ENCODE measurements around the gene IFI35. TPM values are rescaled to one million over a fixed set of nuclear protein-coding genes. Genes with fewer than 3 reads are reported as not detected.
A peak's percentile ranks its signal among the peaks of the same experiment; 100 is the strongest.

The IFI35 gene
- polyA plus RNA-seq, 2 of the 4 experiments (the other 2 are of a cell fraction) = 10.8 to 20.2 TPM

DNA sequence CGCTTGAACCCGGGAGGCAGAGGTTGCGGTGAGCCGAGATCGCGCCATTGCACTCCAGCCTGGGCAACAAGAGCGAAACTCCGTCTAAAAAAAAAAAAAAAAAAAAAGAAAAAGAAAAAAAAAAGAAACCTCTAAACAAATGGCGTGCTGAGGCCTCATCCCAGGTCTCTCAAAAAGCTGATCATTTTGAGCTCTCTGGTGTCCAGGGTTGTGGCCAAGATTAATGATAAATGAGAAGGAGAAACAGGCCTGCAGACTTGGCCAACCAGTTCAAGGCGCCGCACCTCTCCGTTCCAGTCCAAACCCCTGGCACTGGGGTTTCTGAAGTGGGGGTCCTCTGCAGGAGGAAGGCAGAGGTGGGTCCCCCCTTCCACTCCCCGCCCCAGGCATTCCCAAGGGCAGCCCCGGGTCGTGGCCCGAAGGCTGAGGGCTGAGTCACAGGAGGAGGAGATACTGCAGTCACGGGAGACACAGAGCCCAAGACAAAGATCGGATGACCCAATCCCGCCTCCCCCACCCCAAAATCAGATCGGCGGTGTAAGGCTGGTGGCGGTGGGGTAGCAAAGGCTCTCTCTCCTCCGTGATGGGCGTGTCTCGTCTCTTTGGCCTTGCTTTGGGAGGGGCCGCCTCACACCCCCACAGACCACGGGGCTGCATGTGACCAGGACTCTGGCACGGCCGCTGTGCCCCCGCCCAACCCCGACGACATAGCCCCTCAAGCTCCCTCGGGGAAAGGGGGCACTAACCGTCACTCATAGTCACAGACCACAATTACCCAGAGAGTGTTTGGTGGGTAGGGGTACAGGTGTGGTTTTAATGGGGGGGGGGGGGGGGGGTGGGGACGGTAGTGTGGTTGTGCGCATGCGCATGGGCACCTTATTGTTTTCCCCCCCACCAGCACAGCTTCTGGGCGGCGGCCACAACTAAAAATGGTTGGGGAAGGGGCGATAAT, 14.5 kb downstream of the IFI35 start:
- CTCF ChIA-PET = interaction anchor here (0.6 to 3.1 kb wide), 7 partner anchors 8 to 551 kb away, joined by 3 to 11 read pairs (median 7); partner anchors contain the start of gene RPL27
- Histone ChIP-seq H3K4me2 (peak overlapping the region; percentile 98), H3K27ac (peak overlapping the region; percentile 91 to 92), H3K4me1 (peaks cover 29% of the 10 kb centered on the region), H3K9me3 (no peaks in the 10 kb centered on the region), H3K4me3 (peak overlapping the region; percentile 69)
- WGBS (ENCODE audit: missing lambda C conversion rate) = 24% methylated on average over 39 of the region's 40 CpGs
- peak; percentile 49 to 58 for ATAC-seq
- no peak for FAIRE-seq
- POLR2A ChIA-PET = interaction anchor here (0.8 to 6.0 kb wide), 5 partner anchors 14 to 311 kb away, joined by 3 to 40 read pairs (median 7); partner anchors contain the start of genes IFI35 and RPL27
- peak; percentile 70 to 89 for DNase-seq (ENCODE audit: low read depth in 1 of 2, low spot score in 1 of 2)
- TF ChIP-seq GATA3 (IDR thresholded peaks at IDR 0.05; ENCODE audit: borderline replicate concordance) = no peak
- no peak for TF ChIP-seq ZNF302 (CRISPR knock-in tag; IDR thresholded peaks at IDR 0.05)
- no peak for TF ChIP-seq KDM5A (IDR thresholded peaks at IDR 0.05)
- TF ChIP-seq, protein P1, sequence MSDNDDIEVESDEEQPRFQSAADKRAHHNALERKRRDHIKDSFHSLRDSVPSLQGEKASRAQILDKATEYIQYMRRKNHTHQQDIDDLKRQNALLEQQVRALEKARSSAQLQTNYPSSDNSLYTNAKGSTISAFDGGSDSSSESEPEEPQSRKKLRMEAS (IDR thresholded peaks at IDR 0.05) = peak; percentile 55; the same call in 1 of the 2 replicates
- TF ChIP-seq, protein P2, sequence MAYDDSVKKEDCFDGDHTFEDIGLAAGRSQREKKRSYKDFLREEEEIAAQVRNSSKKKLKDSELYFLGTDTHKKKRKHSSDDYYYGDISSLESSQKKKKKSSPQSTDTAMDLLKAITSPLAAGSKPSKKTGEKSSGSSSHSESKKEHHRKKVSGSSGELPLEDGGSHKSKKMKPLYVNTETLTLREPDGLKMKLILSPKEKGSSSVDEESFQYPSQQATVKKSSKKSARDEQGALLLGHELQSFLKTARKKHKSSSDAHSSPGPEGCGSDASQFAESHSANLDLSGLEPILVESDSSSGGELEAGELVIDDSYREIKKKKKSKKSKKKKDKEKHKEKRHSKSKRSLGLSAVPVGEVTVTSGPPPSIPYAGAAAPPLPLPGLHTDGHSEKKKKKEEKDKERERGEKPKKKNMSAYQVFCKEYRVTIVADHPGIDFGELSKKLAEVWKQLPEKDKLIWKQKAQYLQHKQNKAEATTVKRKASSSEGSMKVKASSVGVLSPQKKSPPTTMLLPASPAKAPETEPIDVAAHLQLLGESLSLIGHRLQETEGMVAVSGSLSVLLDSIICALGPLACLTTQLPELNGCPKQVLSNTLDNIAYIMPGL (CRISPR knock-in tag; IDR thresholded peaks at IDR 0.05; ENCODE audit: borderline replicate concordance) = no peak
- TF ChIP-seq, protein P3, sequence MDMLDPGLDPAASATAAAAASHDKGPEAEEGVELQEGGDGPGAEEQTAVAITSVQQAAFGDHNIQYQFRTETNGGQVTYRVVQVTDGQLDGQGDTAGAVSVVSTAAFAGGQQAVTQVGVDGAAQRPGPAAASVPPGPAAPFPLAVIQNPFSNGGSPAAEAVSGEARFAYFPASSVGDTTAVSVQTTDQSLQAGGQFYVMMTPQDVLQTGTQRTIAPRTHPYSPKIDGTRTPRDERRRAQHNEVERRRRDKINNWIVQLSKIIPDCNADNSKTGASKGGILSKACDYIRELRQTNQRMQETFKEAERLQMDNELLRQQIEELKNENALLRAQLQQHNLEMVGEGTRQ (IDR thresholded peaks at IDR 0.05) = peak; percentile 72
- TF ChIP-seq, protein P4, sequence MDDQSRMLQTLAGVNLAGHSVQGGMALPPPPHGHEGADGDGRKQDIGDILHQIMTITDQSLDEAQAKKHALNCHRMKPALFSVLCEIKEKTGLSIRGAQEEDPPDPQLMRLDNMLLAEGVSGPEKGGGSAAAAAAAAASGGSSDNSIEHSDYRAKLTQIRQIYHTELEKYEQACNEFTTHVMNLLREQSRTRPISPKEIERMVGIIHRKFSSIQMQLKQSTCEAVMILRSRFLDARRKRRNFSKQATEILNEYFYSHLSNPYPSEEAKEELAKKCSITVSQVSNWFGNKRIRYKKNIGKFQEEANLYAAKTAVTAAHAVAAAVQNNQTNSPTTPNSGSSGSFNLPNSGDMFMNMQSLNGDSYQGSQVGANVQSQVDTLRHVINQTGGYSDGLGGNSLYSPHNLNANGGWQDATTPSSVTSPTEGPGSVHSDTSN (IDR thresholded peaks at IDR 0.05) = no peak
- TF ChIP-seq TFCP2L1 (CRISPR knock-in tag; IDR thresholded peaks at IDR 0.05) = no peak
- no peak for TF ChIP-seq JUNB (IDR thresholded peaks at IDR 0.05)
- TF ChIP-seq SREBF2 (IDR thresholded peaks at IDR 0.05) = no peak
- TF ChIP-seq POLR2AphosphoS2 (conservative IDR thresholded peaks at IDR 0.05; ENCODE audit: low read length) = no peak
- TF ChIP-seq, protein P5, sequence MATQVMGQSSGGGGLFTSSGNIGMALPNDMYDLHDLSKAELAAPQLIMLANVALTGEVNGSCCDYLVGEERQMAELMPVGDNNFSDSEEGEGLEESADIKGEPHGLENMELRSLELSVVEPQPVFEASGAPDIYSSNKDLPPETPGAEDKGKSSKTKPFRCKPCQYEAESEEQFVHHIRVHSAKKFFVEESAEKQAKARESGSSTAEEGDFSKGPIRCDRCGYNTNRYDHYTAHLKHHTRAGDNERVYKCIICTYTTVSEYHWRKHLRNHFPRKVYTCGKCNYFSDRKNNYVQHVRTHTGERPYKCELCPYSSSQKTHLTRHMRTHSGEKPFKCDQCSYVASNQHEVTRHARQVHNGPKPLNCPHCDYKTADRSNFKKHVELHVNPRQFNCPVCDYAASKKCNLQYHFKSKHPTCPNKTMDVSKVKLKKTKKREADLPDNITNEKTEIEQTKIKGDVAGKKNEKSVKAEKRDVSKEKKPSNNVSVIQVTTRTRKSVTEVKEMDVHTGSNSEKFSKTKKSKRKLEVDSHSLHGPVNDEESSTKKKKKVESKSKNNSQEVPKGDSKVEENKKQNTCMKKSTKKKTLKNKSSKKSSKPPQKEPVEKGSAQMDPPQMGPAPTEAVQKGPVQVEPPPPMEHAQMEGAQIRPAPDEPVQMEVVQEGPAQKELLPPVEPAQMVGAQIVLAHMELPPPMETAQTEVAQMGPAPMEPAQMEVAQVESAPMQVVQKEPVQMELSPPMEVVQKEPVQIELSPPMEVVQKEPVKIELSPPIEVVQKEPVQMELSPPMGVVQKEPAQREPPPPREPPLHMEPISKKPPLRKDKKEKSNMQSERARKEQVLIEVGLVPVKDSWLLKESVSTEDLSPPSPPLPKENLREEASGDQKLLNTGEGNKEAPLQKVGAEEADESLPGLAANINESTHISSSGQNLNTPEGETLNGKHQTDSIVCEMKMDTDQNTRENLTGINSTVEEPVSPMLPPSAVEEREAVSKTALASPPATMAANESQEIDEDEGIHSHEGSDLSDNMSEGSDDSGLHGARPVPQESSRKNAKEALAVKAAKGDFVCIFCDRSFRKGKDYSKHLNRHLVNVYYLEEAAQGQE (IDR thresholded peaks at IDR 0.05) = no peak
- no peak for TF ChIP-seq ZSCAN20 (CRISPR knock-in tag; IDR thresholded peaks at IDR 0.05)
- no peak for TF ChIP-seq ZC3H11A (IDR thresholded peaks at IDR 0.05)
- TF ChIP-seq PHF8 (IDR thresholded peaks at IDR 0.05; ENCODE audit: borderline replicate concordance, low read depth) = no peak
- TF ChIP-seq NFE2L2 (conservative IDR thresholded peaks at IDR 0.05; ENCODE audit: low read length) = no peak; the same call in 1 of the 2 replicates
- no peak for TF ChIP-seq FOSB (CRISPR knock-in tag; IDR thresholded peaks at IDR 0.05)
- TF ChIP-seq HDAC2 (IDR thresholded peaks at IDR 0.05) = no peak
- no peak for TF ChIP-seq CHD4 (IDR thresholded peaks at IDR 0.05; ENCODE audit: borderline replicate concordance)
- TF ChIP-seq RAD21 (conservative IDR thresholded peaks at IDR 0.05 in 1 of 2, IDR thresholded peaks at IDR 0.05 in 1 of 2) = no peak
- TF ChIP-seq, protein P6, sequence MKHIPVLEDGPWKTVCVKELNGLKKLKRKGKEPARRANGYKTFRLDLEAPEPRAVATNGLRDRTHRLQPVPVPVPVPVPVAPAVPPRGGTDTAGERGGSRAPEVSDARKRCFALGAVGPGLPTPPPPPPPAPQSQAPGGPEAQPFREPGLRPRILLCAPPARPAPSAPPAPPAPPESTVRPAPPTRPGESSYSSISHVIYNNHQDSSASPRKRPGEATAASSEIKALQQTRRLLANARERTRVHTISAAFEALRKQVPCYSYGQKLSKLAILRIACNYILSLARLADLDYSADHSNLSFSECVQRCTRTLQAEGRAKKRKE (CRISPR knock-in tag; IDR thresholded peaks at IDR 0.05; ENCODE audit: low read depth) = no peak
- TF ChIP-seq, protein P7, sequence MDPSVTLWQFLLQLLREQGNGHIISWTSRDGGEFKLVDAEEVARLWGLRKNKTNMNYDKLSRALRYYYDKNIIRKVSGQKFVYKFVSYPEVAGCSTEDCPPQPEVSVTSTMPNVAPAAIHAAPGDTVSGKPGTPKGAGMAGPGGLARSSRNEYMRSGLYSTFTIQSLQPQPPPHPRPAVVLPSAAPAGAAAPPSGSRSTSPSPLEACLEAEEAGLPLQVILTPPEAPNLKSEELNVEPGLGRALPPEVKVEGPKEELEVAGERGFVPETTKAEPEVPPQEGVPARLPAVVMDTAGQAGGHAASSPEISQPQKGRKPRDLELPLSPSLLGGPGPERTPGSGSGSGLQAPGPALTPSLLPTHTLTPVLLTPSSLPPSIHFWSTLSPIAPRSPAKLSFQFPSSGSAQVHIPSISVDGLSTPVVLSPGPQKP (IDR thresholded peaks at IDR 0.05; ENCODE audit: low read depth, low read length) = no peak
- no peak for TF ChIP-seq NR3C1 (IDR thresholded peaks at IDR 0.05)
- TF ChIP-seq, protein P8, sequence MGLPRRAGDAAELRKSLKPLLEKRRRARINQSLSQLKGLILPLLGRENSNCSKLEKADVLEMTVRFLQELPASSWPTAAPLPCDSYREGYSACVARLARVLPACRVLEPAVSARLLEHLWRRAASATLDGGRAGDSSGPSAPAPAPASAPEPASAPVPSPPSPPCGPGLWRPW (IDR thresholded peaks at IDR 0.05) = no peak
- no peak for TF ChIP-seq RFX5 (IDR thresholded peaks at IDR 0.05)
- TF ChIP-seq RNF2 (IDR thresholded peaks at IDR 0.05; ENCODE audit: borderline replicate concordance, low read depth) = no peak
- TF ChIP-seq MAZ (IDR thresholded peaks at IDR 0.05; ENCODE audit: borderline replicate concordance, low read depth, low read length) = no peak
- TF ChIP-seq HEYL (CRISPR knock-in tag; IDR thresholded peaks at IDR 0.05) = no peak
- no peak for TF ChIP-seq KDM1A (IDR thresholded peaks at IDR 0.05; ENCODE audit: low read depth)
